Thyroid gland (tissue), 4 donors: Measurements from ENCODE around the gene DEPP1.

Source experiments
- POLR2A ChIP-seq, 2 donors: fragments of 450-650 bp; IDR thresholded peaks; one replicate each; pipeline ENCODE4 v1.6.1; 2017; ENCODE audit warnings: antibody characterized with exemption in 2 of 2, mild to moderate bottlenecking in 2 of 2, moderate library complexity in 1 of 2
- TF ChIP-seq, protein P1 (sequence below), 6 experiments: fragments of 200-600 bp in 3 of 6; fragments of 450-650 bp in 3 of 6; sonication (generic) in 3 of 6; IDR thresholded peaks; one replicate each; pipeline ENCODE4 v1.5.1; 2016 to 2019; ENCODE audit warnings: antibody characterized with exemption in 6 of 6, mild to moderate bottlenecking in 2 of 6, inconsistent platforms in 1 of 6, moderate library complexity in 1 of 6

DNA sequence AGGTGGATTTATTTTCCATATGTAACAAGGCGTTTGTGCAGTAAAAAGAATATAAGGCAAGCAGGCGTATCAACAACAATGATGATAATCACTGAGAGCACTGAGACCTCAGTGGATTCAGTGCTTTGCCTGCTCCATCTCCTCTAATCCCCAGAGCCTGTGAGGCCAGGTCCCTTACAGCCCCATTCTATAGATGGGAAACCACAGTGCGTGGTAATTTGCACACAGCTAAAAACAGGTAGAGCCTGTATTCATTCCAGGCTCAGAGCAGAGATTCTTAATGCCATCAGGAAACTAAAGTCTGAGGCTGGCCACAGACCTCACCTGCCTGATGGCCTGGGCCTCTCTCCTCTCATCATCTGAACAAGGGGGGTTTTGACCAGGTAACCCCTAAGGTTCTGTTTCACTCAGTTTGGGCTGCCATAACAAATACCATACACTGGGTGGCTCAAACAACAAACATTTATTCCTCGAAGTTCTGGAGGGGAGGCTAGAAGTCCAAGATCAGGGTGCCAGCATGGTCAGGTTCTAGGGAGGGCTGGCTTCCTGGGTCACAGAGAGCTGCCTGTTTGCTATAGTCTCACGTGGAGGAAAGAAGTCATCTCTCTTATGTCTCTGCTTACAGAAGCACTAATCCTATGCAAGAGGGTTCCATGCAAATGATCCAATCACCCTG, 29.3 kb downstream of the DEPP1 start:
- no peak for TF ChIP-seq POLR2A (IDR thresholded peaks at IDR 0.05)
- TF ChIP-seq, protein P1, sequence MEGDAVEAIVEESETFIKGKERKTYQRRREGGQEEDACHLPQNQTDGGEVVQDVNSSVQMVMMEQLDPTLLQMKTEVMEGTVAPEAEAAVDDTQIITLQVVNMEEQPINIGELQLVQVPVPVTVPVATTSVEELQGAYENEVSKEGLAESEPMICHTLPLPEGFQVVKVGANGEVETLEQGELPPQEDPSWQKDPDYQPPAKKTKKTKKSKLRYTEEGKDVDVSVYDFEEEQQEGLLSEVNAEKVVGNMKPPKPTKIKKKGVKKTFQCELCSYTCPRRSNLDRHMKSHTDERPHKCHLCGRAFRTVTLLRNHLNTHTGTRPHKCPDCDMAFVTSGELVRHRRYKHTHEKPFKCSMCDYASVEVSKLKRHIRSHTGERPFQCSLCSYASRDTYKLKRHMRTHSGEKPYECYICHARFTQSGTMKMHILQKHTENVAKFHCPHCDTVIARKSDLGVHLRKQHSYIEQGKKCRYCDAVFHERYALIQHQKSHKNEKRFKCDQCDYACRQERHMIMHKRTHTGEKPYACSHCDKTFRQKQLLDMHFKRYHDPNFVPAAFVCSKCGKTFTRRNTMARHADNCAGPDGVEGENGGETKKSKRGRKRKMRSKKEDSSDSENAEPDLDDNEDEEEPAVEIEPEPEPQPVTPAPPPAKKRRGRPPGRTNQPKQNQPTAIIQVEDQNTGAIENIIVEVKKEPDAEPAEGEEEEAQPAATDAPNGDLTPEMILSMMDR (IDR thresholded peaks at IDR 0.05), result no peak
